Astrocyte (in vitro differentiated cells and primary cell): ENCODE data around the gene AFMID. TPM values are rescaled to one million over a fixed set of nuclear protein-coding genes. Genes with fewer than 3 reads are reported as not detected.
"Not testable (repeated sequence)": the region's sequence is repeated elsewhere in the genome, so short reads cannot be mapped to it uniquely, and the experiment has no call there.

Source experiments
- DNase-seq: peaks from one replicate; pipeline ENCODE4 v3.0.0-alpha.2; 2010; ENCODE audit warnings: low read depth
- FAIRE-seq: peaks from 2 replicates; lab custom pipeline; 2011; peaks lifted over from hg19 to GRCh38; lab: Jason Lieb, UNC
- H2AFZ ChIP-seq: 2 replicates; pipeline ENCODE4 v1.6.0; 2012; ENCODE audit warnings: low read depth, low read length, inconsistent platforms
- H3K27ac ChIP-seq: 2 replicates; pipeline ENCODE4 v1.5.1; 2011; ENCODE audit warnings: low read depth, low read length, inconsistent platforms
- H3K27me3 ChIP-seq: 2 replicates; pipeline ENCODE4 v1.6.0; 2011; ENCODE audit warnings: low read length, inconsistent platforms; ENCODE audit not compliant: insufficient read depth
- H3K36me3 ChIP-seq: 2 replicates; pipeline ENCODE4 v1.5.1; 2011; ENCODE audit warnings: low read length, inconsistent platforms; ENCODE audit not compliant: insufficient read depth
- H3K4me1 ChIP-seq: 2 replicates; pipeline ENCODE4 v1.5.1; 2011; ENCODE audit warnings: low read length, inconsistent platforms; ENCODE audit not compliant: insufficient read depth
- H3K4me2 ChIP-seq: 2 replicates; pipeline ENCODE4 v1.6.0; 2012; ENCODE audit warnings: low read length, inconsistent platforms
- H3K4me3 ChIP-seq: 2 replicates; pipeline ENCODE4 v1.5.1; 2011; ENCODE audit warnings: low read depth, mild to moderate bottlenecking, low read length, inconsistent platforms; ENCODE audit not compliant: insufficient read depth
- H3K79me2 ChIP-seq: 2 replicates; pipeline ENCODE4 v1.6.0; 2012; ENCODE audit warnings: mild to moderate bottlenecking, low read length, inconsistent platforms; ENCODE audit not compliant: insufficient read depth
- H3K9ac ChIP-seq: 2 replicates; pipeline ENCODE4 v1.6.0; 2012; ENCODE audit warnings: mild to moderate bottlenecking, low read length, inconsistent platforms
- H3K9me3 ChIP-seq: 2 replicates; pipeline ENCODE4 v1.5.1; 2012; ENCODE audit warnings: low read depth, mild to moderate bottlenecking, low read length, inconsistent platforms; ENCODE audit not compliant: insufficient read depth
- H4K20me1 ChIP-seq: 2 replicates; pipeline ENCODE4 v1.6.0; 2012; ENCODE audit warnings: low read length, inconsistent platforms; ENCODE audit not compliant: insufficient read depth
- H3K27ac Mint-ChIP-seq: one replicate; pipeline ENCODE4 v1.8.0; 2021; ENCODE audit warnings: mild to moderate bottlenecking, mixed read lengths; ENCODE audit not compliant: unreplicated experiment
- H3K27me3 Mint-ChIP-seq: one replicate; pipeline ENCODE4 v1.8.0; 2021; ENCODE audit warnings: low read depth, mixed read lengths; ENCODE audit not compliant: unreplicated experiment
- H3K36me3 Mint-ChIP-seq: one replicate; pipeline ENCODE4 v1.8.0; 2021; ENCODE audit warnings: low read depth, mixed read lengths; ENCODE audit not compliant: unreplicated experiment
- H3K4me1 Mint-ChIP-seq: one replicate; pipeline ENCODE4 v1.8.0; 2021; ENCODE audit warnings: low read depth, mixed read lengths; ENCODE audit not compliant: unreplicated experiment
- H3K4me3 Mint-ChIP-seq: one replicate; pipeline ENCODE4 v1.8.0; 2021; ENCODE audit warnings: mild to moderate bottlenecking, moderate library complexity, mixed read lengths; ENCODE audit not compliant: unreplicated experiment
- H3K9me3 Mint-ChIP-seq: one replicate; pipeline ENCODE4 v1.8.0; 2021; ENCODE audit warnings: mild to moderate bottlenecking, mixed read lengths; ENCODE audit not compliant: unreplicated experiment
- CTCF ChIP-seq: IDR thresholded peaks from 2 replicates; pipeline ENCODE4 v1.5.1; 2011; ENCODE audit warnings: low read depth, mild to moderate bottlenecking, inconsistent platforms, low read length, moderate library complexity; ENCODE audit not compliant: insufficient read depth
- EZH2 ChIP-seq: IDR thresholded peaks from 2 replicates; pipeline ENCODE4 v1.6.1; 2012; ENCODE audit warnings: mild to moderate bottlenecking, low read length, inconsistent platforms; ENCODE audit not compliant: insufficient read depth
- total RNA-seq: library from RNA; stranded (reverse); gene quantifications from 2 replicates; pipeline ENCODE4 v1.2.1, GENCODE V29; 2021

AFMID gene
- total RNA-seq, 1 donor from 2014 or later: 53.7 TPM

GRCh38 chr17:78232859-78233173 is 45.7 kb downstream of the AFMID start:
- Mint-ChIP-seq H3K4me1 (no peaks in the 10 kb centered on the region), H3K9me3 (no peaks in the 10 kb centered on the region), H3K36me3 (no peaks in the 10 kb centered on the region), H3K27me3 (peaks cover 34% of the 10 kb centered on the region), H3K27ac (no peak overlapping the region), H3K4me3 (no peak overlapping the region)
- FAIRE-seq (no peak), DNase-seq (no peak)
- Histone ChIP-seq H3K9me3 (no peaks in the 10 kb centered on the region), H3K27ac (no peak overlapping the region), H3K36me3 (no peaks in the 10 kb centered on the region), H3K27me3 (peaks cover 19% of the 10 kb centered on the region), H3K4me3 (no peak overlapping the region), H4K20me1 (no peaks in the 10 kb centered on the region), H3K4me2 (no peak overlapping the region), H3K4me1 (no peaks in the 10 kb centered on the region), H2AFZ (no peak overlapping the region), H3K79me2 (no peaks in the 10 kb centered on the region), H3K9ac (no peak overlapping the region)
- no peak for TF ChIP-seq EZH2
- TF ChIP-seq CTCF: no peak

- Histone ChIP-seq H3K27ac (no peak overlapping the region), H3K79me2 (no peaks in the 10 kb centered on the region), H3K36me3 (no peaks in the 10 kb centered on the region), H3K27me3 (peaks cover 19% of the 10 kb centered on the region), H3K9me3 (no peaks in the 10 kb centered on the region), H4K20me1 (no peaks in the 10 kb centered on the region), H3K4me3 (no peak overlapping the region), H3K4me2 (no peak overlapping the region), H3K4me1 (no peaks in the 10 kb centered on the region), H3K9ac (no peak overlapping the region), H2AFZ (no peak overlapping the region)
- DNase-seq (no peak), FAIRE-seq (no peak)
- Mint-ChIP-seq H3K27ac (no peak overlapping the region), H3K27me3 (peaks cover 32% of the 10 kb centered on the region), H3K36me3 (no peaks in the 10 kb centered on the region), H3K4me3 (no peak overlapping the region), H3K4me1 (no peaks in the 10 kb centered on the region), H3K9me3 (no peaks in the 10 kb centered on the region)
- TF ChIP-seq CTCF: no peak
- no peak for TF ChIP-seq EZH2
These were observed 46.5 kb downstream of the AFMID start for GRCh38 chr17:78233678-78234077.

- no peaks in the 10 kb centered on the region for H3K9me3 ChIP-seq
- H2AFZ ChIP-seq: no peak overlapping the region
- no peak overlapping the region for H3K4me3 ChIP-seq
- Mint-ChIP-seq H3K4me3 (no peak overlapping the region), H3K36me3 (no peaks in the 10 kb centered on the region), H3K4me1 (no peaks in the 10 kb centered on the region), H3K9me3 (no peaks in the 10 kb centered on the region), H3K27ac (no peak overlapping the region), H3K27me3 (peaks cover 32% of the 10 kb centered on the region)
- no peaks in the 10 kb centered on the region for H4K20me1 ChIP-seq
- no peak overlapping the region for H3K9ac ChIP-seq
- H3K27ac ChIP-seq: no peak overlapping the region
- no peaks in the 10 kb centered on the region for H3K79me2 ChIP-seq
- DNase-seq (no peak), FAIRE-seq (no peak)
- no peaks in the 10 kb centered on the region for H3K36me3 ChIP-seq
- H3K27me3 ChIP-seq: peaks cover 19% of the 10 kb centered on the region
- no peak overlapping the region for H3K4me2 ChIP-seq
- TF ChIP-seq CTCF: no peak
- TF ChIP-seq EZH2: no peak
- no peaks in the 10 kb centered on the region for H3K4me1 ChIP-seq
These were observed 47.2 kb downstream of the AFMID start for GRCh38 chr17:78234261-78234865.

- FAIRE-seq, H4K20me1 ChIP-seq, H3K4me1 Mint-ChIP-seq, H3K4me1 ChIP-seq, H3K27ac ChIP-seq, H3K9ac ChIP-seq, H3K4me2 ChIP-seq, H3K36me3 Mint-ChIP-seq, H3K4me3 ChIP-seq, H3K9me3 Mint-ChIP-seq, DNase-seq, H2AFZ ChIP-seq, H3K9me3 ChIP-seq, H3K79me2 ChIP-seq, H3K27ac Mint-ChIP-seq, H3K36me3 ChIP-seq, H3K4me3 Mint-ChIP-seq: not testable (repeated sequence)
- H3K27me3 ChIP-seq: peaks cover 19% of the 10 kb centered on the region
- peaks cover 34% of the 10 kb centered on the region for H3K27me3 Mint-ChIP-seq
These were observed 47.9 kb downstream of the AFMID start for GRCh38 chr17:78235022-78235421.
